K562 (cell line): ENCODE data around the gene MOSPD2. TPM values are rescaled to one million over a fixed set of nuclear protein-coding genes. Genes with fewer than 3 reads are reported as not detected.

ENCODE experiments used
- ATAC-seq: fragments of 200-7000 bp; cut with Tn5 transposase; 3 replicates; pipeline ENCODE4 v1.9.1; 2020; ENCODE audit warnings: moderate library complexity
- BruUV-seq: library from RNA; stranded (reverse); fragments of 400-500 nt; replicated peaks from 2 replicates; lab custom pipeline; 2021; lab: Mats Ljungman, UMichigan
- CTCF ChIA-PET: fragments of 300-600 bp; formaldehyde crosslinking; extraction: SDS; loops from one replicate; lab custom pipeline; 2021; ENCODE audit warnings: low intra/inter-chr PET ratio; lab: Yijun Ruan, JAX
- POLR2A ChIA-PET: fragments of 300-600, 350-650 bp; sonication (Branson Sonifier 250); formaldehyde crosslinking; extraction: SDS; loops from one replicate; lab custom pipeline; 2021; ENCODE audit warnings: antibody characterized with exemption, inconsistent platforms; lab: Yijun Ruan, JAX
- DNase-seq, 4 experiments: peaks; one replicate each; pipeline versions ENCODE4 v3.0.0 to v3.0.0-alpha.2; 2011 to 2018; ENCODE audit warnings: low spot score in 3 of 4, mixed read lengths in 3 of 4; ENCODE audit errors: extremely low read depth in 1 of 4
- FAIRE-seq: peaks from 2 replicates; lab custom pipeline; 2011; peaks lifted over from hg19 to GRCh38; lab: Jason Lieb, UNC
- H2AFZ ChIP-seq: 2 replicates; pipeline ENCODE4 v1.6.0; 2011; ENCODE audit warnings: low read depth, low read length, control low read depth, inconsistent platforms
- H3K27ac ChIP-seq: fragments of 200-600 bp; 3 replicates; pipeline ENCODE4 v1.8.0; 2011; ENCODE audit warnings: low read depth, mild to moderate bottlenecking, control low read depth, inconsistent platforms, low read length, moderate library complexity, mixed read lengths; ENCODE audit errors: extremely low read depth
- H3K27me3 ChIP-seq, 2 experiments: fragments of 300-600 bp in 1 of 2; 2 replicates in 1 of 2; 3 replicates in 1 of 2; pipeline versions ENCODE4 v1.6.0 to v1.8.0; 2011; ENCODE audit warnings: inconsistent platforms in 2 of 2, low read length in 2 of 2, mild to moderate bottlenecking in 1 of 2, mixed read lengths in 1 of 2, moderate library complexity in 1 of 2; ENCODE audit not compliant: control insufficient read depth in 2 of 2, insufficient read depth in 2 of 2
- H3K36me3 ChIP-seq: fragments of 300-600 bp; 3 replicates; pipeline ENCODE4 v1.8.0; 2011; ENCODE audit warnings: mild to moderate bottlenecking, low read length, inconsistent platforms; ENCODE audit not compliant: control insufficient read depth, insufficient read depth
- H3K4me1 ChIP-seq, 2 experiments: fragments of 200-600 bp in 1 of 2; replicated peaks in 1 of 2; 2 replicates in 1 of 2; 3 replicates in 1 of 2; pipeline versions ENCODE4 v1.5.1 to v1.8.0; 2011; ENCODE audit warnings: inconsistent platforms in 2 of 2, low read length in 2 of 2, mild to moderate bottlenecking in 1 of 2, mixed read lengths in 1 of 2, moderate library complexity in 1 of 2; ENCODE audit not compliant: control insufficient read depth in 2 of 2, insufficient read depth in 2 of 2
- H3K4me2 ChIP-seq: 2 replicates; pipeline ENCODE4 v1.6.1; 2011; ENCODE audit warnings: low read length, control low read depth, inconsistent platforms, mixed read lengths; ENCODE audit not compliant: insufficient read depth
- H3K4me3 ChIP-seq: fragments of 200-600 bp; sonication (generic), shearing (Covaris generic); 2 replicates; pipeline ENCODE4 v1.5.1; 2016; ENCODE audit warnings: control low read depth, inconsistent platforms
- H3K79me2 ChIP-seq: fragments of 200-600 bp; 3 replicates; pipeline ENCODE4 v1.8.0; 2011; ENCODE audit warnings: low read length, inconsistent platforms; ENCODE audit not compliant: control insufficient read depth, insufficient read depth
- H3K9ac ChIP-seq, 2 experiments: 2 replicates each; pipeline versions ENCODE4 v1.6.0 to v1.6.1; 2011; ENCODE audit warnings: low read depth in 2 of 2, low read length in 2 of 2, control low read depth in 1 of 2, inconsistent platforms in 1 of 2, mild to moderate bottlenecking in 1 of 2, mixed read lengths in 1 of 2; ENCODE audit not compliant: insufficient read depth in 1 of 2
- H3K9me1 ChIP-seq: one replicate; pipeline ENCODE4 v1.6.0; 2011; ENCODE audit warnings: inconsistent platforms, mild to moderate bottlenecking, low read length, moderate library complexity; ENCODE audit not compliant: control insufficient read depth, insufficient read depth
- H3K9me3 ChIP-seq: replicated peaks from 2 replicates; pipeline ENCODE4 v1.5.1; 2011; ENCODE audit warnings: low read depth, low read length, inconsistent platforms; ENCODE audit not compliant: control insufficient read depth, insufficient read depth
- H4K20me1 ChIP-seq: replicated peaks from 2 replicates; pipeline ENCODE4 v1.6.1; 2011; ENCODE audit warnings: low read length, inconsistent platforms, mixed read lengths; ENCODE audit not compliant: control insufficient read depth, insufficient read depth
- CHD4 ChIP-seq: fragments of 200-600 bp; sonication (generic); IDR thresholded peaks from 3 replicates; pipeline ENCODE4 v1.6.1; 2012; ENCODE audit warnings: low read depth, mild to moderate bottlenecking, mixed read lengths, low read length, inconsistent platforms; ENCODE audit not compliant: insufficient read depth, insufficient replicate concordance, poor library complexity, severe bottlenecking
- EGR1 ChIP-seq: fragments of 450-650 bp; conservative IDR thresholded peaks from 2 replicates; pipeline ENCODE4 v1.6.1; 2017; ENCODE audit warnings: mild to moderate bottlenecking
- EHMT2 ChIP-seq: fragments of 450-650 bp; IDR thresholded peaks from 2 replicates; pipeline ENCODE4 v1.6.1; 2018; ENCODE audit warnings: antibody characterized with exemption
- ILF3 ChIP-seq: fragments of 450-650 bp; IDR thresholded peaks from 2 replicates; pipeline ENCODE4 v1.6.1; 2018; ENCODE audit warnings: antibody characterized with exemption, mild to moderate bottlenecking, moderate library complexity, borderline replicate concordance
- PURB ChIP-seq: sonication (generic); formaldehyde crosslinking; IDR thresholded peaks from 2 replicates; pipeline ENCODE4 v1.9.0; 2021; ENCODE audit warnings: low read depth, mild to moderate bottlenecking, missing genetic modification reagents
- RFX1 ChIP-seq: fragments of 450-650 bp; IDR thresholded peaks from 2 replicates; pipeline ENCODE4 v1.6.1; 2016; ENCODE audit warnings: mild to moderate bottlenecking, moderate library complexity
- TRIM25 ChIP-seq: fragments of 450-650 bp; IDR thresholded peaks from 2 replicates; pipeline ENCODE4 v1.7.0; 2016; ENCODE audit warnings: borderline replicate concordance
- USF1 ChIP-seq: sonication (generic); formaldehyde crosslinking; IDR thresholded peaks from 2 replicates; pipeline ENCODE4 v1.9.0; 2022; ENCODE audit warnings: mild to moderate bottlenecking, missing genetic modification reagents
- ZKSCAN3 ChIP-seq: fragments of 250-450 bp; sonication (Bioruptor Pico); IDR thresholded peaks from 2 replicates; pipeline ENCODE4 v1.4.0; 2020
- in situ Hi-C: fragments of 300-500 bp; cut with MboI; formaldehyde crosslinking; loops from 4 replicates; pipeline ENCODE4 v1.15.0; 2018; ENCODE audit warnings: inconsistent platforms, mixed read lengths
- intact Hi-C: fragments of 100-400 bp; cut with micrococcal nuclease; formaldehyde crosslinking; loops from 2 replicates; pipeline ENCODE4 v1.14.2; 2022
- polyA plus RNA-seq, 8 experiments: library from polyadenylated mRNA; depleted of rRNA in 4 of 8; stranded (reverse) in 5 of 8; unstranded in 3 of 8; fragments of >200 nt; fragmentation: Nextera tagmentation in 2 of 8; fragmentation: Illumina TruSeq in 1 of 8; extraction: Ambion mirVana in 2 of 8; extraction: Trizol in 1 of 8; gene quantifications; 2 replicates each; pipeline versions ENCODE4 v1.2.1 to v1.2.3, GENCODE V29; 2011 to 2014; ENCODE audit warnings: inconsistent platforms in 1 of 8, missing spikeins in 1 of 8
- total RNA-seq, 7 experiments: library from RNA; depleted of rRNA in 6 of 7; stranded (reverse); fragments of >200 nt in 6 of 7; fragmentation: Illumina TruSeq in 2 of 7; extraction: Trizol in 2 of 7; gene quantifications; 2 replicates each; pipeline versions ENCODE4 v1.2.1 to v1.2.3, GENCODE V29; 2011 to 2021; ENCODE audit warnings: low replicate concordance in 1 of 7

Gene MOSPD2
- total and polyA plus RNA-seq, 9 of the 15 experiments (the other 6 are each of a cell fraction or from before 2014, with no cell fraction given) = 3.9 to 12.2 (median 9.2) TPM

GRCh38 chrX:14883826-14884225 lies 10.6 kb downstream of the MOSPD2 start:
- H3K27me3 ChIP-seq = no peaks in the 10 kb centered on the region
- no peak overlapping the region for H3K9ac ChIP-seq
- no peaks in the 10 kb centered on the region for H3K9me1 ChIP-seq
- H3K4me1 ChIP-seq = no peaks in the 10 kb centered on the region
- FAIRE-seq (no peak), DNase-seq (no peak), ATAC-seq (no peak)
- H4K20me1 ChIP-seq = no peaks in the 10 kb centered on the region
- no TSS peak for BruUV-seq
- H3K36me3 ChIP-seq = 0 out of 3 replicates have a peak, but pooled peaks cover 3% of the 10 kb centered on the region
- no peak overlapping the region for H3K4me2 ChIP-seq
- peaks cover 2% of the 10 kb centered on the region; the same call in 1 of the 3 replicates for H3K79me2 ChIP-seq
- in situ Hi-C loops = no loop called here
- no peak for TF ChIP-seq USF1
- TF ChIP-seq ILF3 = no peak
- no peak for TF ChIP-seq TRIM25
- TF ChIP-seq RFX1 = no peak
- no peak for TF ChIP-seq ZKSCAN3 (CRISPR knock-in tag)
- no peak for TF ChIP-seq EHMT2
- no peak for TF ChIP-seq CHD4
- TF ChIP-seq EGR1 = no peak
- TF ChIP-seq PURB = no peak
- H3K4me3 ChIP-seq = no peak overlapping the region
- intact Hi-C loops = no loop called here
- no peaks in the 10 kb centered on the region for H3K9me3 ChIP-seq
- ChIA-PET CTCF (no interaction called here), POLR2A (no interaction called here)
- H2AFZ ChIP-seq = no peak overlapping the region
- H3K27ac ChIP-seq = no peak overlapping the region
